HEK293T (cell line): ENCODE data around the gene HGFAC.

Experiments used
- CTCF ChIA-PET: fragments of 350-600 bp; formaldehyde crosslinking; extraction: SDS; loops from one replicate; lab custom pipeline; 2021; ENCODE audit warnings: antibody characterized with exemption, inconsistent platforms; lab: Yijun Ruan, JAX
- POLR2A ChIA-PET: fragments of 350-600 bp; formaldehyde crosslinking; extraction: SDS; loops from one replicate; lab custom pipeline; 2020; ENCODE audit warnings: antibody characterized with exemption, inconsistent platforms; lab: Yijun Ruan, JAX
- DNase-seq: peaks from one replicate; pipeline ENCODE4 v3.0.0; 2012; ENCODE audit warnings: mixed read lengths; ENCODE audit errors: extremely low spot score
- ARNT ChIP-seq: fragments of 450-650 bp; IDR thresholded peaks from 2 replicates; pipeline ENCODE4 v1.6.1; 2017; ENCODE audit warnings: mild to moderate bottlenecking
- BHLHE40 ChIP-seq: fragments of 450-650 bp; IDR thresholded peaks from 2 replicates; pipeline ENCODE4 v1.6.1; 2016; ENCODE audit warnings: mild to moderate bottlenecking, moderate library complexity, borderline replicate concordance
- CTBP1 ChIP-seq: fragments of 450-650 bp; IDR thresholded peaks from 2 replicates; pipeline ENCODE4 v1.6.1; 2016; ENCODE audit warnings: borderline replicate concordance
- ELF4 ChIP-seq: fragments of 450-650 bp; IDR thresholded peaks from 2 replicates; pipeline ENCODE4 v1.6.1; 2017; ENCODE audit warnings: antibody characterized with exemption
- FOXA1 ChIP-seq: fragments of 450-650 bp; IDR thresholded peaks from 2 replicates; pipeline ENCODE4 v1.6.1; 2016; ENCODE audit warnings: mild to moderate bottlenecking
- FOXK2 ChIP-seq: fragments of 450-650 bp; IDR thresholded peaks from 2 replicates; pipeline ENCODE4 v1.6.1; 2016; ENCODE audit warnings: mild to moderate bottlenecking
- FOXM1 ChIP-seq: fragments of 450-650 bp; IDR thresholded peaks from 2 replicates; pipeline ENCODE4 v1.6.1; 2017; ENCODE audit warnings: mild to moderate bottlenecking, borderline replicate concordance
- HDGF ChIP-seq: fragments of 450-650 bp; IDR thresholded peaks from 2 replicates; pipeline ENCODE4 v1.6.1; 2017; ENCODE audit warnings: antibody characterized with exemption, borderline replicate concordance
- L3MBTL2 ChIP-seq: fragments of 450-650 bp; conservative IDR thresholded peaks from 2 replicates; pipeline ENCODE4 v1.6.1; 2016; ENCODE audit warnings: mild to moderate bottlenecking
- LEF1 ChIP-seq: fragments of 450-650 bp; IDR thresholded peaks from 2 replicates; pipeline ENCODE4 v1.6.1; 2017; ENCODE audit warnings: mild to moderate bottlenecking, borderline replicate concordance
- NFRKB ChIP-seq: fragments of 450-650 bp; IDR thresholded peaks from 2 replicates; pipeline ENCODE4 v1.6.1; 2016; ENCODE audit warnings: mild to moderate bottlenecking, moderate library complexity
- PKNOX1 ChIP-seq: fragments of 450-650 bp; IDR thresholded peaks from 2 replicates; pipeline ENCODE4 v1.6.1; 2016
- SP1 ChIP-seq: fragments of 450-650 bp; IDR thresholded peaks from 2 replicates; pipeline ENCODE4 v1.6.1; 2017
- SUZ12 ChIP-seq: fragments of 450-650 bp; IDR thresholded peaks from 2 replicates; pipeline ENCODE4 v1.6.1; 2016; ENCODE audit warnings: mild to moderate bottlenecking
- TARDBP ChIP-seq: fragments of 450-650 bp; IDR thresholded peaks from 2 replicates; pipeline ENCODE4 v1.6.1; 2016
- ZNF384 ChIP-seq: fragments of 450-650 bp; IDR thresholded peaks from 2 replicates; pipeline ENCODE4 v1.6.1; 2016

HGFAC gene

GRCh38 chr4:3426465-3427133 lies 15.2 kb upstream of the HGFAC start:
- TF ChIP-seq SUZ12: no peak
- no peak for TF ChIP-seq FOXA1
- no peak for TF ChIP-seq FOXK2
- TF ChIP-seq HDGF: no peak
- TF ChIP-seq L3MBTL2: no peak
- TF ChIP-seq SP1: no peak
- no peak for TF ChIP-seq ELF4
- no peak for TF ChIP-seq NFRKB
- TF ChIP-seq BHLHE40: no peak
- TF ChIP-seq PKNOX1: no peak
- TF ChIP-seq LEF1: no peak
- no peak for TF ChIP-seq FOXM1
- no peak for TF ChIP-seq TARDBP
- no peak for TF ChIP-seq ARNT
- TF ChIP-seq CTBP1: no peak
- no peak for TF ChIP-seq ZNF384
- no peak for DNase-seq
- ChIA-PET POLR2A (no interaction called here), CTCF (interaction anchor here (0.8 kb wide), 1 partner anchor 8 kb away, joined by 3 read pairs; no protein-coding TSS in a partner anchor)

GRCh38 chr4:3427134-3427476 lies 14.7 kb upstream of the HGFAC start:
- CTCF ChIA-PET: no interaction called here
- DNase-seq: no peak
- TF ChIP-seq BHLHE40 (no peak), CTBP1 (no peak), TARDBP (no peak), ARNT (no peak), SUZ12 (no peak), NFRKB (no peak), PKNOX1 (no peak), L3MBTL2 (no peak), FOXA1 (no peak), FOXK2 (no peak), ZNF384 (no peak), SP1 (no peak), HDGF (no peak)
- POLR2A ChIA-PET: no interaction called here

GRCh38 chr4:3427706-3428446 lies 13.9 kb upstream of the HGFAC start:
- TF ChIP-seq SUZ12: no peak
- ChIA-PET POLR2A (no interaction called here), CTCF (no interaction called here)
- no peak for DNase-seq

GRCh38 chr4:3429651-3430050 lies 12.1 kb upstream of the HGFAC start:
- no peak for DNase-seq
- TF ChIP-seq PKNOX1: no peak
- no peak for TF ChIP-seq FOXK2
- TF ChIP-seq LEF1: no peak
- no peak for TF ChIP-seq FOXA1
- TF ChIP-seq HDGF: no peak
- no peak for TF ChIP-seq TARDBP
- no peak for TF ChIP-seq ELF4
- no peak for TF ChIP-seq SP1
- no peak for TF ChIP-seq NFRKB
- TF ChIP-seq L3MBTL2: no peak
- TF ChIP-seq ZNF384: no peak
- TF ChIP-seq ARNT: no peak
- no peak for TF ChIP-seq CTBP1
- TF ChIP-seq BHLHE40: no peak
- no peak for TF ChIP-seq SUZ12
- no peak for TF ChIP-seq FOXM1
- CTCF ChIA-PET: interaction anchor here (0.6 to 1.0 kb wide), 3 partner anchors 14 to 377 kb away, joined by 3 read pairs; no protein-coding TSS in a partner anchor
- POLR2A ChIA-PET: interaction anchor here (1.5 kb wide), 1 partner anchor 84 kb away, joined by 3 read pairs; no protein-coding TSS in a partner anchor

GRCh38 chr4:3430524-3430923 lies 11.2 kb upstream of the HGFAC start:
- POLR2A ChIA-PET: no interaction called here
- no peak for DNase-seq
- no peak for TF ChIP-seq FOXA1
- TF ChIP-seq PKNOX1: no peak
- no peak for TF ChIP-seq HDGF
- no peak for TF ChIP-seq ZNF384
- no peak for TF ChIP-seq L3MBTL2
- CTCF ChIA-PET: no interaction called here

- POLR2A ChIA-PET: no interaction called here
- CTCF ChIA-PET: no interaction called here
- DNase-seq: no peak
- no peak for TF ChIP-seq FOXM1
- no peak for TF ChIP-seq PKNOX1
- TF ChIP-seq BHLHE40: no peak
- TF ChIP-seq ARNT: no peak
- no peak for TF ChIP-seq L3MBTL2
- no peak for TF ChIP-seq SUZ12
- no peak for TF ChIP-seq ELF4
- no peak for TF ChIP-seq LEF1
- no peak for TF ChIP-seq FOXA1
- no peak for TF ChIP-seq HDGF
- no peak for TF ChIP-seq ZNF384
- no peak for TF ChIP-seq CTBP1
- no peak for TF ChIP-seq TARDBP
These were observed 10.2 kb upstream of the HGFAC start for GRCh38 chr4:3431446-3431993.
